Measurements from ENCODE around the gene PRDX3.
A peak's percentile ranks its signal among the peaks of the same experiment; 100 is the strongest.

Gene PRDX3

DNA sequence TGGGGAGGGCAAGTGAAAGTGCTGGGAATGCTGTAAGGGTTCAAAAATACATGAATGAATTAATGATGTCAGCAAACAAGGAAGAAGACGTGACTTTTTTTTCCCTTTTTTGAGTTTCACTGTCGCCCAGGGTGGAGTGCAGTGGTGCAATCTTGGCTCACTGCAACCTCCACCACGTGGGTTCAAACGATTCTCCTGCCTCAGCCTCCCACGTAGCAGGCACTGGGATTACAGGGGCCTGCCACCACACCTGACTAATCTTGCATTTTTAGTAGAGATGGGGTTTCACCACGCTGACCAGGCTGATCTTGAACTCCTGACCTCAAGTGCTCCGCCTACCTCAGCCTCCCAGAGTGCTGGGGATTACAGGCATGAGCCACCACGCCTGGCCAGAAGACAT is 44.7 kb downstream of the PRDX3 start:
- intact Hi-C loops (cut with DNase I) = no loop called here
- no peak for DNase-seq

DNA sequence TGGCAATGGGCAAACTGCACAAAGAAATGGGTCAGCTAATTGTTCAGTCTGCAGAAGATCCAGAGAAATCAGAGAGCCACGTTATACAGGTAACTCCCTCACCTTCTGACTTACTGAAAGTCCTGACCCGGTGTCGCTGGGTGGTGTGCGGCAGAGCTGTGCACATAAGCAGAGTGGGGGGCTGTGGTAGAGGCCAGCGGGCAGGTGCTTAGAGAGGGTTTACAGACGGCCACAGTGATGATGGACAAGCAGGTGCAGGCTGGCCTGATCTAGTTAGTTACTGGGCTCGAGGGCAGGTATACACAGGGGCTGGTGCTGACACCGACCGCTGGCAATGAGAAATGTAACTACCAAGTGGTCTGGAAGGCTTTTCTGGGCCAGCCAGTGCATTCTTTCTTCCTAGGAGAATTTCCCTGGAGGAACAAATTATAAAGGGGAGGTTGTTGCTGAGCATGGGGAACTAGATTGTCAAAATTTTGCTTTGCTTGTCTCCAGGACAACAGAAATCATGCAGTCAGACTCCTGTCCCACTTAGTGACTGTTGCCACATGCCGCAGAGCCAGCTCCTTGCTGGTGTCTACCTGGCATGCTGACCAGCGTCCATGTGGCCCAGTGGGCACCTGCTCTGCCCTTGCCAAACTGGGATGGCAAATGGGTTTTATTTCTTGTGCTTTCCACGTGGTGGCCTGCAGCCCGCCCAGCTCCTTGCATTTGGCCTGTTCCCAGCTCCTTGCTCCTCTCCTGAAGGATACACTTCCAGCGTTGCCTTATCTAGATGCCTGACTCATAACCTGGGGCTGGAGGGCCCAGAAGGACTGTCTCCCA is 45.9 kb downstream of the PRDX3 start:
- DNase-seq = peak in 9 of 10 donors; percentile 31 to 91 (median 46)
- intact Hi-C loops (cut with DNase I) = no loop called here

DNA sequence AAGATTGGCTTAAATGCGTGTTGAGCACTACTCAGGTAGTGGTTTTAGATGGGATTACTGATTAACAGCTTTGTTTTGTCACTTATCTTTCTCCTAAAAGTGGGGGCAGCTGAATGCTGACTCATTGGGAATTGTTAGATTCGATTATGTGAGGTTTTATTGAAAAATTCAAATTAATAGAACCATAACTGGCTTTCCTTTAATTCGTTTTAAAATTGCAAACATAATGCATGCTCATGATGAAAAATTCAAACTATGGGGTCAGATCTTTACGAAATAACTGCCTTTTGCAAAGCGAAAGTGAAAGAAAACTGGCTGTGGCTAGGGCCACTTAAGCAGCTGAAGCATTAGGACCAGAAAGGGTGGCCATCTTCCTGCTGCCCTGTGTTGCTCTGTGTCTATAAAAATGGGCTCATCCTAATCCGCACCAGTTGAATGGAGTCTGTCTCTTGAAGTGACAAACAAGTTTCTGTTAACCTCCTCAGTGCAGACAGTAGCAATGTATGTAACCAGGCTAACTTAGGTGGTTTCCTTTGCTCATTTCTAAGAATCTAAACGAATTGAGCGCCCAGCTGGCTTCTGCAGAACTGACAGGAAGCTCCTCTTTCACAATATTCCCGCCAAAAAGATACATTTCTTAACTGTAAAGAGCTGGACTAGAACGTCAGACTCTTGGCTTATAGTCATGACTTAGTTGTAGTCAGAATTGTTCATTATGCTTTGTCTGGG is 46.9 kb downstream of the PRDX3 start:
- intact Hi-C loops (cut with DNase I) = no loop called here
- DNase-seq = no peak

DNA sequence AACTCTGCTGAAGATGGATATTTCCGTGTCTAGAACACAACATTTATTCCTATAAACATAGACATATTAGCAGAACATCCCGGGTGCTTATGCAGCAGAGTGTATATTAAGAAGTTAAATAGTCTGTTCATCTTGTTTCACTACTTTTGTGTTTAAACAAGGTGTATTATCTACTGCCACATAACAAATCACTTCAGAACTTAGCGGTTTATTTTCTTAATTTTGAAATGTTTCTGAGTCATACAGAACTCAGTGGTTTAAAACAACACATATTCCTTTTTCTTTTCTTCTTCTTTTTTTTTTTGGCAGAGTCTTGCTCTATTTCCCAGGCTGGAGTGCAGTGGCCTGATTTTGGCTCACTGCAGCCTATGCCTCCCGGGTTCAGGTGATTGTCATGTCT is 48.9 kb downstream of the PRDX3 start:
- intact Hi-C loops (cut with DNase I) = no loop called here

DNA sequence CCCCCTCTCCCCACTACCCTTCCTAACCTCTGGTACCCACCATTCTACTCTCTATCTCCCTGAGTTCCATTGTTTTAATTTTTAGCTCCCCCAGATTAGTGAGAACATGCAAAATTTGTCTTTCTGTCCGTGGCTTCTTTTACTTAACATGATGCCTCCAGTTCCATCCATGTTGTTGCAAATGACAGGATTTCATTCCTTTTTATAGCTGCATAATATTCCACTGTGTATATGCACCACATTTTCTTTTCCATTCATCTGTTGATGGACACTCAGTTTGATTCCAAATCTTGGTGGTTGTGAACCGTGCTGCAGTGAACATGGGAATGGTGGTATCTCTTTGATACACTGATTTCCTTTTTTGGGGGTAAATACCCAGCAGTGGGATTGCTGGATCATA is 52.7 kb downstream of the PRDX3 start:
- intact Hi-C loops (cut with DNase I) = no loop called here

More for the DNA sequence above, 48.9 kb downstream of the PRDX3 start:
- DNase-seq = no peak

DNA sequence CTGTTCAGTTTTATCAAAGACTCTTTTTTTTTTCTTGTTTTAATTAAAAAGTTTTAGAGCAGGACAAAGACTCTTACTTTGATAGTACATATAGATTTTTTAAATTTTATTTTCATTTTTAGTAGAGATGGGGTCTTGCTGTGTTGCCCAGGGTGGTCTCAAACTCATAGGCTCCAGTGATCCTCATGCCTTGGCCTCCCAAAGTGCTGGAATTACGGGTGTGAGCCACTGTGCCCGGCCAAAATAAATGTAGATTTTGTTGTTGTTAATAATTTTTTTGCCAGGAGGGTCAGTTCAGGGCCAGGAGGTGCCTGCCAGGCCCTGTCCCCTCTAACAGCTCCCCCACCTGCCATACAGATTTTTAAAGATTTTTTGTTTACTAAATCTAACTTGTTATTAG is 57.7 kb downstream of the PRDX3 start:
- intact Hi-C loops (cut with DNase I) = no loop called here

More for the DNA sequence above, 52.7 kb downstream of the PRDX3 start:
- DNase-seq = no peak

DNA sequence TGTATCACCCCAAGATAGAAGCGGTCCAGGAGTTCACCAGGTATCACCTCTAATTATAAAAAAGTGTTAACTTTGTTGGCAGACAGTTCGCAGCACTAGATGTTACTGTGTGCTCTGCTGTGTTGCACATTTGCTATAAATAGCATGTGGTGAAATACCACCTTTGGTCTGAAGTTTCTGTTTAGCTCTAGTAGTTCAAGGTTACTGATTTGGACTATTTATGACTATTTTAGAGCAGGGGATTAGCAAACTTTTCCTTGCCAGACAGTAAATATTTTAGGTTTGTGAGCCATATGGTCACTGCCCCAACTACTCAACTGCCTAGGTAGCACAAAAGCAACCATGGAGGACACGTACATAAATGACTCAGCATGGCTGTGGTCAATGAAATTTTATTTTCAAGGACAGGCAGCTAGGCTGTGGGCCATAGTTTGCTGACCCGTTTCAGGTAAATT is 58.2 kb downstream of the PRDX3 start:
- DNase-seq = no peak
- intact Hi-C loops (cut with DNase I) = no loop called here

More for the DNA sequence above, 57.7 kb downstream of the PRDX3 start:
- no peak for DNase-seq

DNA sequence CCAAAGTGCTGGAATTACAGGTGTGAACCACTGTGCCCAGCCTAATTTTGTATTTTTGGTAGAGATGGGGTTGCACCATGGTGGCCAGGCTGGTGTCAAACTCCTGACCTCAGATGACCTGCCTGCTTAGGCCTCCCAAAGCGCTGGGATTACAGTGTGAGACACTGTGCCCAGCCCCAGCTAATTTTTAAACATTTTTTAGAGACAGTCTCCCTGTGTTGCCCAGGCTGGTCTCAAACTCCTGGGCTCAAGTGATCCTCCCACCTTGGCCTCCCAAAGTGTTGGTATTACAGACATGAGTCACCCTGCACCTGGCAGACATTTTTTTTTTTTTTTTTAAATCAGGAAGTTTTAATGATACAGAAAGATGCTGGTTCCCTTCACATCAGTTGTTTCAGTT is 59.2 kb downstream of the PRDX3 start:
- no peak for DNase-seq
- intact Hi-C loops (cut with DNase I) = no loop called here

DNA sequence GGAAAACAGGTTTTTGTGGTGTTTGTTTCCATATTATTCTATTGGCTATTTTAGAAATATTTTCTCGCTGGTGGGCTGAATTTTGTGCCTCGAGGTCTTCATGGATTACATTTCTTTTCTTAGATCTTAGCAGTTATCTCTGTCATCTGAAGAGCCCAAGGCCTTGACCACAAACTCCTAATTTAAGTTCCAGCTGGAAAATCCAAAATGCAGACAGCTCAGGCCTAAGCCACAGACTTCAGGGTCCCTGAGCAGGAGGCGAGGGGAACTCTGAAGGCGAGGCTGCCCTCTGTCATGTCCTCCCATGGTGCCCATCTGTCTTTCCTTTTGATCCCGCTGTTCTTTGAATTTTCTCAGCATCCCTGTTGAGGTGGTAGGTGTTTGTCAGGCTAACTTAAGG is 60.4 kb downstream of the PRDX3 start:
- DNase-seq = no peak

More for the DNA sequence above, 60.4 kb downstream of the PRDX3 start:
- intact Hi-C loops (cut with DNase I) = no loop called here
